Liver (tissue), 3 donors: ENCODE data around the gene FRS2.

ENCODE experiments used
- EGR1 ChIP-seq, 2 donors: IDR thresholded peaks; 2 replicates each; pipeline ENCODE4 v1.6.1; 2016 to 2018; ENCODE audit warnings: antibody characterized with exemption in 2 of 2, low read depth in 2 of 2
- FOXA1 ChIP-seq: IDR thresholded peaks from 2 replicates; pipeline ENCODE4 v1.6.1; 2016; ENCODE audit warnings: antibody characterized with exemption
- GABPA ChIP-seq, 2 donors: IDR thresholded peaks in 1 of 2; conservative IDR thresholded peaks in 1 of 2; 2 replicates each; pipeline ENCODE4 v1.6.1; 2016; ENCODE audit warnings: antibody characterized with exemption in 2 of 2, mild to moderate bottlenecking in 1 of 2, moderate library complexity in 1 of 2
- JUND ChIP-seq, 2 donors: IDR thresholded peaks; 2 replicates each; pipeline ENCODE4 v1.6.1; 2016; ENCODE audit warnings: antibody characterized with exemption in 2 of 2
- NR2F2 ChIP-seq: IDR thresholded peaks from 2 replicates; pipeline ENCODE4 v1.6.1; 2016; ENCODE audit warnings: antibody characterized with exemption
- RAD21 ChIP-seq, 2 donors: IDR thresholded peaks; 2 replicates each; pipeline ENCODE4 v1.6.1; 2016; ENCODE audit warnings: antibody characterized with exemption in 2 of 2, mild to moderate bottlenecking in 2 of 2
- SP1 ChIP-seq: IDR thresholded peaks from 2 replicates; pipeline ENCODE4 v1.6.1; 2018; ENCODE audit warnings: antibody characterized with exemption, mild to moderate bottlenecking
- TAF1 ChIP-seq: conservative IDR thresholded peaks from 2 replicates; pipeline ENCODE4 v1.6.1; 2016; ENCODE audit warnings: antibody characterized with exemption, mild to moderate bottlenecking
- YY1 ChIP-seq: IDR thresholded peaks from 2 replicates; pipeline ENCODE4 v1.6.1; 2016; ENCODE audit warnings: antibody characterized with exemption, mild to moderate bottlenecking
- TF ChIP-seq, protein P1 (sequence below): fragments of 150-350 bp; IDR thresholded peaks from 2 replicates; pipeline ENCODE4 v1.5.1; 2017; ENCODE audit warnings: improper control_type of control experiment, low read depth, low read length; ENCODE audit not compliant: missing input control
- TF ChIP-seq, protein P2 (sequence below): IDR thresholded peaks from 2 replicates; pipeline ENCODE4 v1.6.1; 2016; ENCODE audit warnings: antibody characterized with exemption
- TF ChIP-seq, protein P3 (sequence below): IDR thresholded peaks from 2 replicates; pipeline ENCODE4 v1.6.1; 2016; ENCODE audit warnings: antibody characterized with exemption, mild to moderate bottlenecking
- donor health status: healthy.
- donor health status: healthy.

DNA sequence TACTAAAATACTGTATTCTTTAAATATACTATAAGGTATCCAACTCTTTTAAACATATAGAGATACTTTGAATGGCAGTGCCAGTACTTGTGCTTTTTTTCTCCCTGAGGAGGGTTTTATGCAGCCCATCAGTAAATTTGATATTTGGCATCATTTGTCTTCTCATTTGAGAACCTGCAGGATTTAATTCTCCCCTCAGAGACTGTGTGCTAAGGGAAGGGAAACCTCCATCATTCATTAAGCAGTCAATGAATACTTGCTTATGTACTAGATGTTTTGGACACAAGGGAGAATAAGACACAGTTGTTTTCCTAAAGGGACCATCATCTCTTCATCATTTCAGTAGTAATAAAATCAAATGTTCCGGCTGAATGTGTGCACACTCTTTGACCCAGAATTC lies 40.8 kb downstream of the FRS2 start:
- TF ChIP-seq, protein P1, sequence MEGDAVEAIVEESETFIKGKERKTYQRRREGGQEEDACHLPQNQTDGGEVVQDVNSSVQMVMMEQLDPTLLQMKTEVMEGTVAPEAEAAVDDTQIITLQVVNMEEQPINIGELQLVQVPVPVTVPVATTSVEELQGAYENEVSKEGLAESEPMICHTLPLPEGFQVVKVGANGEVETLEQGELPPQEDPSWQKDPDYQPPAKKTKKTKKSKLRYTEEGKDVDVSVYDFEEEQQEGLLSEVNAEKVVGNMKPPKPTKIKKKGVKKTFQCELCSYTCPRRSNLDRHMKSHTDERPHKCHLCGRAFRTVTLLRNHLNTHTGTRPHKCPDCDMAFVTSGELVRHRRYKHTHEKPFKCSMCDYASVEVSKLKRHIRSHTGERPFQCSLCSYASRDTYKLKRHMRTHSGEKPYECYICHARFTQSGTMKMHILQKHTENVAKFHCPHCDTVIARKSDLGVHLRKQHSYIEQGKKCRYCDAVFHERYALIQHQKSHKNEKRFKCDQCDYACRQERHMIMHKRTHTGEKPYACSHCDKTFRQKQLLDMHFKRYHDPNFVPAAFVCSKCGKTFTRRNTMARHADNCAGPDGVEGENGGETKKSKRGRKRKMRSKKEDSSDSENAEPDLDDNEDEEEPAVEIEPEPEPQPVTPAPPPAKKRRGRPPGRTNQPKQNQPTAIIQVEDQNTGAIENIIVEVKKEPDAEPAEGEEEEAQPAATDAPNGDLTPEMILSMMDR, result no peak
- TF ChIP-seq SP1, result no peak
- no peak for TF ChIP-seq GABPA (IDR thresholded peaks at IDR 0.05 in 1 of 2, conservative IDR thresholded peaks at IDR 0.05 in 1 of 2)
- TF ChIP-seq JUND (IDR thresholded peaks at IDR 0.05), result no peak
- no peak for TF ChIP-seq TAF1
- TF ChIP-seq, protein P2, sequence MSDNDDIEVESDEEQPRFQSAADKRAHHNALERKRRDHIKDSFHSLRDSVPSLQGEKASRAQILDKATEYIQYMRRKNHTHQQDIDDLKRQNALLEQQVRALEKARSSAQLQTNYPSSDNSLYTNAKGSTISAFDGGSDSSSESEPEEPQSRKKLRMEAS, result no peak
- no peak for TF ChIP-seq NR2F2
- TF ChIP-seq FOXA1, result no peak
- TF ChIP-seq YY1, result no peak
- TF ChIP-seq, protein P3, sequence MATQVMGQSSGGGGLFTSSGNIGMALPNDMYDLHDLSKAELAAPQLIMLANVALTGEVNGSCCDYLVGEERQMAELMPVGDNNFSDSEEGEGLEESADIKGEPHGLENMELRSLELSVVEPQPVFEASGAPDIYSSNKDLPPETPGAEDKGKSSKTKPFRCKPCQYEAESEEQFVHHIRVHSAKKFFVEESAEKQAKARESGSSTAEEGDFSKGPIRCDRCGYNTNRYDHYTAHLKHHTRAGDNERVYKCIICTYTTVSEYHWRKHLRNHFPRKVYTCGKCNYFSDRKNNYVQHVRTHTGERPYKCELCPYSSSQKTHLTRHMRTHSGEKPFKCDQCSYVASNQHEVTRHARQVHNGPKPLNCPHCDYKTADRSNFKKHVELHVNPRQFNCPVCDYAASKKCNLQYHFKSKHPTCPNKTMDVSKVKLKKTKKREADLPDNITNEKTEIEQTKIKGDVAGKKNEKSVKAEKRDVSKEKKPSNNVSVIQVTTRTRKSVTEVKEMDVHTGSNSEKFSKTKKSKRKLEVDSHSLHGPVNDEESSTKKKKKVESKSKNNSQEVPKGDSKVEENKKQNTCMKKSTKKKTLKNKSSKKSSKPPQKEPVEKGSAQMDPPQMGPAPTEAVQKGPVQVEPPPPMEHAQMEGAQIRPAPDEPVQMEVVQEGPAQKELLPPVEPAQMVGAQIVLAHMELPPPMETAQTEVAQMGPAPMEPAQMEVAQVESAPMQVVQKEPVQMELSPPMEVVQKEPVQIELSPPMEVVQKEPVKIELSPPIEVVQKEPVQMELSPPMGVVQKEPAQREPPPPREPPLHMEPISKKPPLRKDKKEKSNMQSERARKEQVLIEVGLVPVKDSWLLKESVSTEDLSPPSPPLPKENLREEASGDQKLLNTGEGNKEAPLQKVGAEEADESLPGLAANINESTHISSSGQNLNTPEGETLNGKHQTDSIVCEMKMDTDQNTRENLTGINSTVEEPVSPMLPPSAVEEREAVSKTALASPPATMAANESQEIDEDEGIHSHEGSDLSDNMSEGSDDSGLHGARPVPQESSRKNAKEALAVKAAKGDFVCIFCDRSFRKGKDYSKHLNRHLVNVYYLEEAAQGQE, result no peak
- TF ChIP-seq EGR1 (IDR thresholded peaks at IDR 0.05; ENCODE audit: low read depth in 2 of 2), result no peak
- TF ChIP-seq RAD21 (IDR thresholded peaks at IDR 0.05), result no peak
